Measurements from ENCODE around the gene NR6A1. TPM values are rescaled to one million over a fixed set of nuclear protein-coding genes. Genes with fewer than 3 reads are reported as not detected.

Gene NR6A1
- total RNA-seq, 1 experiment from 2014 or later, result 32.1 TPM

DNA sequence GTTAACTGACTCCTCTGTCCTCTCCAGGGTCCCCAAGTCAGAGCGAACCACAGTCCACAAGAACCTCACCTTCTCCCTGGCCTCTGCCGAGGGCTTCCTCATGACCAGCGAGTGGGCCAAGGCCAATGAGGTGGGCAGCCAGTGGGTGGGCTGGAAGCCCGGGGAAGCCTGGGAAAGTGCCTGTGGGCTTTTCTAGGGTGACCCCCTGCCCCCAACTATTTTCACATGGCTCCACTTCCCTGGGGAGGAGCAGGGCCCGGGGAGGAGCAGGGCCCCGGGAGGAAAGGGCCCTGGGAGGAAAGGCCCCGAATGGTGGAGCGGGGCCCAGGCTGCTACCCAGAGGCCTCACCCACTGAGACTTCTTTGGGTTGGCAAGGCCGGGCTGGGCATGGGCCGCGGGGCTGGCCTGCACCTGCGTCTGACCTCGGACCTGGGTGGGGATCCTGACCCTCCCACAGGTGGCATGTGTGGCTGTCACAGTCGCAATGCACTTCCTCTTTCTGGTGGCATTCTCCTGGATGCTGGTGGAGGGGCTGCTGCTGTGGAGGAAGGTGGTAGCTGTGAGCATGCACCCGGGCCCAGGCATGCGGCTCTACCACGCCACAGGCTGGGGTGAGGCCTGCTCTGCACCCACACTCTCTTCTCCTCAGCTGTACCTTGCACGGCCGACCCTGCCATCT, 302.9 kb downstream of the NR6A1 start:
- no peak for DNase-seq (ENCODE audit: low spot score)
- in situ Hi-C loops (cut with HindIII; ENCODE audit: low sequenced_read_pairs), result no loop called here

DNA sequence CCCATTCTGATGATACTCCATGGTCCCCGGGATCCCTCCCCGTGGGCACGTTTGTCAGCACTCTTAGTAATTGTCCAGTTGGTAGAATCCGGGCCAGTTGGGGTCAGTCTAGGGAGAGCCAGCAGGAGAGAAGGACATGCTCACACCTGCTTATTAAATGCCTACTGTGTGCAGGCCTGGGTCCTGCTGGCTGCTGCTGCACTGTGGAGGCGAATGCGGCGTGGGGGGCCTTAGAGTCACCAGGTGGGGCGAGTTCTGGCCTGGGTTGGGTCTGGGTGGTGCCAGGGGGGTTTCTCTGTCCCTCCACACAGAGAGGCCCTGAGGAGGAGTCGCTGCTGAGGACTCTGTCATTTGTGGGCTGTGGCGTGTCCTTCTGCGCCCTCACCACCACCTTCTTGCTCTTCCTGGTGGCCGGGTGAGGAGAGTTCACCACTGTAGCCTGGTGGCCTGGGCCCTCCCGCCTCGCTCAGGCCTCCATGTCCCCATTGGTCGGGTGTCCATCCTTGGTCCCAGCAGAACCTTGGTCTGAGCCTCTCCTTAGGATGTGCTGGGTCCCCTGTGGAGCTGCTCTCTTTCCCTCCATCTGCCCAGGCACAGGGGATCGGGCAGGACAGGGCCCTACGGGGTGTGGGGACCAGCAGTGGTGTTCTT, 303.6 kb downstream of the NR6A1 start:
- DNase-seq (ENCODE audit: low spot score), result no peak
- in situ Hi-C loops (cut with HindIII; ENCODE audit: low sequenced_read_pairs), result no loop called here

Other genes starting within 250 kb of the NR6A1 start
- gene OLFML2A, start 5.8 kb upstream of the NR6A1 start, total RNA-seq (2014; rRNA removed; shearing (Covaris generic)), result 9.4 and 12.0 TPM in 2 replicates
- gene WDR38, start 82.1 kb upstream of the NR6A1 start, total RNA-seq (2014; rRNA removed; shearing (Covaris generic)), result 0.62 TPM in 1 of 2 replicates, not detected in the other
- 2,015 and 3,321 TPM in 2 replicates for gene RPL35, start 90.6 kb upstream of the NR6A1 start, total RNA-seq (2014; rRNA removed; shearing (Covaris generic))
- gene ARPC5L, start 90.8 kb upstream of the NR6A1 start, total RNA-seq (2014; rRNA removed; shearing (Covaris generic)), result 29.4 and 46.0 TPM in 2 replicates
- 10.8 TPM in 2 replicates for gene GOLGA1, start 169.8 kb upstream of the NR6A1 start, total RNA-seq (2014; rRNA removed; shearing (Covaris generic))

Data from G401 (cell line).